OCI-LY1 (cell line): ENCODE data around the gene RET.

Experiments
- H2AFZ ChIP-seq: fragments of 200-600 bp; sonication (generic), shearing (Covaris generic); 2 replicates; pipeline ENCODE4 v1.6.0; 2014; ENCODE audit warnings: antibody characterized with exemption, mild to moderate bottlenecking, low read length
- H3F3A ChIP-seq: fragments of 200-600 bp; sonication (generic), shearing (Covaris generic); 2 replicates; pipeline ENCODE4 v1.6.0; 2014; ENCODE audit warnings: mild to moderate bottlenecking, antibody characterized with exemption, low read length, moderate library complexity; ENCODE audit not compliant: insufficient read depth
- H3K27ac ChIP-seq: fragments of 200-600 bp; sonication (generic); 2 replicates; pipeline ENCODE4 v1.5.1; 2014; ENCODE audit warnings: low read length, mixed run types, mild to moderate bottlenecking, low read depth; ENCODE audit not compliant: poor library complexity, severe bottlenecking
- H3K27me3 ChIP-seq: fragments of 200-600 bp; sonication (generic); 2 replicates; pipeline ENCODE4 v1.6.0; 2014; ENCODE audit warnings: antibody characterized with exemption, mild to moderate bottlenecking, low read length, moderate library complexity; ENCODE audit not compliant: insufficient read depth
- H3K36me3 ChIP-seq: fragments of 200-600 bp; sonication (generic); 2 replicates; pipeline ENCODE4 v1.6.1; 2014; ENCODE audit warnings: mild to moderate bottlenecking, antibody characterized with exemption, low read length, moderate library complexity, mixed read lengths; ENCODE audit not compliant: insufficient read depth
- H3K4me1 ChIP-seq: fragments of 200-600 bp; sonication (generic); 2 replicates; pipeline ENCODE4 v1.5.1; 2014; ENCODE audit warnings: mild to moderate bottlenecking, low read length, moderate library complexity; ENCODE audit not compliant: insufficient read depth, severe bottlenecking
- H3K4me2 ChIP-seq: fragments of 200-600 bp; sonication (generic), shearing (Covaris generic); 2 replicates; pipeline ENCODE4 v1.6.1; 2014; ENCODE audit warnings: low read length
- H3K4me3 ChIP-seq: fragments of 200-600 bp; sonication (generic); 2 replicates; pipeline ENCODE4 v1.5.1; 2014; ENCODE audit warnings: low read length, low read depth, mild to moderate bottlenecking, mixed read lengths; ENCODE audit not compliant: poor library complexity, severe bottlenecking
- H3K79me2 ChIP-seq: fragments of 200-600 bp; shearing (Covaris generic); 2 replicates; pipeline ENCODE4 v1.6.1; 2016; ENCODE audit warnings: mixed run types, low read length, mixed read lengths; ENCODE audit not compliant: insufficient read depth
- H3K9ac ChIP-seq: fragments of 200-600 bp; sonication (generic), shearing (Covaris generic); 2 replicates; pipeline ENCODE4 v1.6.1; 2014; ENCODE audit warnings: mild to moderate bottlenecking, low read length, mixed read lengths
- H3K9me2 ChIP-seq: fragments of 200-600 bp; sonication (generic), shearing (Covaris generic); 2 replicates; pipeline ENCODE4 v1.6.1; 2014; ENCODE audit warnings: low read depth, mild to moderate bottlenecking, low read length, mixed read lengths
- H3K9me3 ChIP-seq: fragments of 200-600 bp; shearing (Covaris generic); 2 replicates; pipeline ENCODE4 v1.6.1; 2014; ENCODE audit warnings: low read length, mixed read lengths
- H4K20me1 ChIP-seq: fragments of 200-600 bp; sonication (generic), shearing (Covaris generic); 2 replicates; pipeline ENCODE4 v1.6.0; 2016; ENCODE audit warnings: mild to moderate bottlenecking, low read length; ENCODE audit not compliant: insufficient read depth
- CTCF ChIP-seq: fragments of 200-600 bp; sonication (generic), shearing (Covaris generic); IDR thresholded peaks from 2 replicates; pipeline ENCODE4 v1.5.1; 2017; ENCODE audit warnings: mild to moderate bottlenecking, antibody characterized with exemption, low read length, moderate library complexity, mixed read lengths
- EZH2 ChIP-seq: fragments of 200-600 bp; sonication (generic), shearing (Covaris generic); IDR thresholded peaks from 2 replicates; pipeline ENCODE4 v1.8.0; 2017; ENCODE audit warnings: borderline replicate concordance, mixed run types, mild to moderate bottlenecking, antibody characterized with exemption, low read length, moderate library complexity, mixed read lengths

RET gene

GRCh38 chr10:43065761-43066160, 11.1 kb upstream of the RET start:
- no peaks in the 10 kb centered on the region for H3F3A ChIP-seq
- no peaks in the 10 kb centered on the region for H3K9me3 ChIP-seq
- no peak for TF ChIP-seq CTCF
- TF ChIP-seq EZH2: no peak
- H3K9me2 ChIP-seq: no peaks in the 10 kb centered on the region
- no peaks in the 10 kb centered on the region for H3K79me2 ChIP-seq
- H4K20me1 ChIP-seq: no peaks in the 10 kb centered on the region
- H3K4me3 ChIP-seq: no peak overlapping the region
- H3K27ac ChIP-seq: no peak overlapping the region
- no peak overlapping the region for H3K4me2 ChIP-seq
- no peaks in the 10 kb centered on the region for H3K27me3 ChIP-seq
- H3K4me1 ChIP-seq: no peaks in the 10 kb centered on the region
- no peak overlapping the region for H2AFZ ChIP-seq
- no peaks in the 10 kb centered on the region for H3K36me3 ChIP-seq
- no peak overlapping the region for H3K9ac ChIP-seq

GRCh38 chr10:43066481-43066880, 10.4 kb upstream of the RET start:
- Histone ChIP-seq H3K27me3 (no peaks in the 10 kb centered on the region), H3K36me3 (no peaks in the 10 kb centered on the region), H3K4me2 (no peak overlapping the region), H3K4me1 (no peaks in the 10 kb centered on the region), H4K20me1 (no peaks in the 10 kb centered on the region), H3K4me3 (no peak overlapping the region), H3K9me2 (no peaks in the 10 kb centered on the region), H3F3A (no peaks in the 10 kb centered on the region), H3K27ac (no peak overlapping the region), H3K9ac (no peak overlapping the region), H3K9me3 (no peaks in the 10 kb centered on the region), H2AFZ (no peak overlapping the region), H3K79me2 (no peaks in the 10 kb centered on the region)
- TF ChIP-seq EZH2 (no peak), CTCF (no peak)

GRCh38 chr10:43067391-43068135, 9.3 kb upstream of the RET start:
- H3K4me2 ChIP-seq: no peak overlapping the region
- no peak overlapping the region for H2AFZ ChIP-seq
- no peak overlapping the region for H3K4me3 ChIP-seq
- no peak overlapping the region for H3K27ac ChIP-seq
- TF ChIP-seq EZH2 (no peak), CTCF (no peak)
- no peaks in the 10 kb centered on the region for H4K20me1 ChIP-seq
- H3K36me3 ChIP-seq: no peaks in the 10 kb centered on the region
- no peaks in the 10 kb centered on the region for H3K4me1 ChIP-seq
- no peak overlapping the region for H3K9ac ChIP-seq
- H3K9me2 ChIP-seq: no peaks in the 10 kb centered on the region
- H3F3A ChIP-seq: no peaks in the 10 kb centered on the region
- H3K27me3 ChIP-seq: no peaks in the 10 kb centered on the region
- no peaks in the 10 kb centered on the region for H3K79me2 ChIP-seq
- H3K9me3 ChIP-seq: no peaks in the 10 kb centered on the region
